Lower lobe of right lung (tissue), 2 donors: ENCODE measurements around the gene DDI2. TPM values are rescaled to one million over a fixed set of nuclear protein-coding genes. Genes with fewer than 3 reads are reported as not detected.

Experiments
- ATAC-seq, 2 donors: fragments of 200-7000 bp; cut with Tn5 transposase; one replicate each; pipeline ENCODE4 v1.9.1; 2020 to 2022; ENCODE audit warnings: mild to moderate bottlenecking in 2 of 2, moderate library complexity in 2 of 2
- DNase-seq: peaks from one replicate; pipeline ENCODE4 v3.0.0-alpha.2; 2020
- H3K27ac ChIP-seq: fragments of 200-600 bp; one replicate; pipeline ENCODE4 v1.8.0; 2022
- H3K27me3 ChIP-seq: fragments of 200-600 bp; one replicate; pipeline ENCODE4 v1.8.0; 2022; ENCODE audit warnings: low read depth
- H3K36me3 ChIP-seq: fragments of 200-600 bp; one replicate; pipeline ENCODE4 v1.8.0; 2022; ENCODE audit warnings: mild to moderate bottlenecking
- H3K4me1 ChIP-seq: fragments of 200-600 bp; one replicate; pipeline ENCODE4 v1.8.0; 2022
- H3K4me3 ChIP-seq: fragments of 200-600 bp; one replicate; pipeline ENCODE4 v1.8.0; 2022; ENCODE audit warnings: mild to moderate bottlenecking
- H3K9me3 ChIP-seq: fragments of 200-600 bp; one replicate; pipeline ENCODE4 v1.8.0; 2022
- CTCF ChIP-seq: fragments of 200-600 bp; IDR thresholded peaks from one replicate; pipeline ENCODE4 v1.8.0; 2022; ENCODE audit warnings: antibody characterized with exemption, mild to moderate bottlenecking
- intact Hi-C: fragments of 100-400 bp; cut with DNase I; formaldehyde crosslinking; loops from one replicate; pipeline ENCODE4 v1.11.0; 2022
- total RNA-seq: library from RNA; stranded (reverse); fragmentation: NEBNext Ultra II Directional; extraction: Animal tissue kit (Norgen Biotek cat#: 25700); gene quantifications from one replicate; pipeline ENCODE4 v1.2.1, GENCODE V29; 2021
- donor health status: DM: no; HTN: yes; CAD: no; lungs with severe emphysema.

The DDI2 gene
- total RNA-seq, 1 donor from 2014 or later, result 48.8 TPM

GRCh38 chr1:15610167-15610566 is 7.1 kb upstream of the DDI2 start:
- no peak for TF ChIP-seq CTCF
- no peaks in the 10 kb centered on the region for H3K9me3 ChIP-seq
- H3K27ac ChIP-seq, result no peak overlapping the region
- no peaks in the 10 kb centered on the region for H3K36me3 ChIP-seq
- no peaks in the 10 kb centered on the region for H3K27me3 ChIP-seq
- no peaks in the 10 kb centered on the region for H3K4me1 ChIP-seq
- H3K4me3 ChIP-seq, result no peak overlapping the region
- ATAC-seq (no peak), DNase-seq (no peak)
- intact Hi-C loops, result no loop called here

GRCh38 chr1:15616373-15617172 is 685 bp upstream of the DDI2 start:
- peak; percentile 15 to 24 for ATAC-seq

GRCh38 chr1:15618077-15618654 is 908 bp downstream of the DDI2 start:
- intact Hi-C loops, result no loop called here
- no peaks in the 10 kb centered on the region for H3K36me3 ChIP-seq
- no peak for TF ChIP-seq CTCF
- H3K4me1 ChIP-seq, result peaks cover 52% of the 10 kb centered on the region
- no peak for ATAC-seq
- peak overlapping the region; percentile 94 for H3K4me3 ChIP-seq
- H3K27ac ChIP-seq, result peak overlapping the region; percentile 96
- H3K9me3 ChIP-seq, result no peaks in the 10 kb centered on the region
- DNase-seq, result no peak
- no peaks in the 10 kb centered on the region for H3K27me3 ChIP-seq

More at GRCh38 chr1:15616373-15617172, 685 bp upstream of the DDI2 start:
- Histone ChIP-seq H3K4me3 (peak overlapping the region; percentile 94), H3K9me3 (no peaks in the 10 kb centered on the region), H3K27me3 (no peaks in the 10 kb centered on the region), H3K4me1 (peaks cover 36% of the 10 kb centered on the region), H3K27ac (peak overlapping the region; percentile 82), H3K36me3 (no peaks in the 10 kb centered on the region)
- DNase-seq, result no peak
- intact Hi-C loops, result no loop called here
- no peak for TF ChIP-seq CTCF

GRCh38 chr1:15618655-15619525 is 1.6 kb downstream of the DDI2 start:
- TF ChIP-seq CTCF, result no peak
- DNase-seq, result no peak

GRCh38 chr1:15620155-15620545 is 2.9 kb downstream of the DDI2 start:
- intact Hi-C loops, result no loop called here
- H3K27ac ChIP-seq, result peak overlapping the region; percentile 96

More at GRCh38 chr1:15618655-15619525, 1.6 kb downstream of the DDI2 start:
- no peaks in the 10 kb centered on the region for H3K27me3 ChIP-seq
- no peaks in the 10 kb centered on the region for H3K9me3 ChIP-seq
- peaks cover 59% of the 10 kb centered on the region for H3K4me1 ChIP-seq
- peak overlapping the region; percentile 96 for H3K27ac ChIP-seq
- ATAC-seq, result peak; percentile 7 to 9
- H3K4me3 ChIP-seq, result peak overlapping the region; percentile 94
- no peaks in the 10 kb centered on the region for H3K36me3 ChIP-seq
- intact Hi-C loops, result no loop called here

More at GRCh38 chr1:15620155-15620545, 2.9 kb downstream of the DDI2 start:
- peaks cover 72% of the 10 kb centered on the region for H3K4me1 ChIP-seq
- H3K4me3 ChIP-seq, result peak overlapping the region; percentile 94
- ATAC-seq (no peak), DNase-seq (no peak)
- TF ChIP-seq CTCF, result no peak
- no peaks in the 10 kb centered on the region for H3K27me3 ChIP-seq
- no peaks in the 10 kb centered on the region for H3K9me3 ChIP-seq
- no peaks in the 10 kb centered on the region for H3K36me3 ChIP-seq
